GM10847 (cell line): Measurements from ENCODE around the gene OR1D5.
"Not testable (repeated sequence)": the region's sequence is repeated elsewhere in the genome, so short reads cannot be mapped to it uniquely, and the experiment has no call there.

ENCODE experiments used
- POLR2A ChIP-seq: IDR thresholded peaks from 2 replicates; pipeline ENCODE4 v1.6.1; 2011; ENCODE audit not compliant: insufficient read length; ENCODE audit errors: extremely low read depth

OR1D5 gene

GRCh38 chr17:3063507-3063906 lies at the start of gene OR1D5:
OR1D5 (minus strand) TSS chr17:3063607; CDS start chr17:3063607, 0 bp downstream.
- TF ChIP-seq POLR2A = not testable (repeated sequence)

GRCh38 chr17:3104322-3104721 lies 40.9 kb upstream of the OR1D5 start, which contains the start of gene OR1D2:
OR1D2 (minus strand) TSS chr17:3104422; CDS start chr17:3092996, 11,426 bp downstream.
- TF ChIP-seq POLR2A = no peak

DNA sequence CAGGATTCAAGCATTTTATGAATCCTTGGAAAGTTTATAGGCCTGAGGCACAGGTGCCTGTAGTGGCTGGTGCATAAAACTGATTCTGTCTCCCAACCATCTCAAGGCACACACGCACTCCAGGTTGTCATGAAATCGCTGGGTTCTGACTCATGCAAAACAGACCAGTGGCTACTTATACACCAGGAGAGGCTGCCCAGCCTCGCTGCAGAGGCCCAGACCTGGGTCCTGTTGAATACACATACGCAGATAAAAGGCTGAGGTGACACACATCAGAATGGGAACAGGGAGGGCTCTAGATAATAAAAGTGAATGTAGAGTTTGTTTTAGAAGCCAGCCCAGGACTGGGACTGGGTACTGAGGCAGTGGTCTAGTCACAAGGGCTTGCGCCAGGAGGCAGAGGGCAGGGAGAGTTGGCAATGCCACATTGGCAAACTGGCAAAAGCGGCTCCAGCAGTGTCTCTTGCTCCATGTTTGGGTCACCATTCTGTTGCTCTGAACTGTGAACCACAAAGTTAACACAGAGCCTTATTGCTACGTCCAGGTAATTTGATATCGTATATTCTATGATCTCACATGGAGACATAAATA lies 13.6 kb downstream of the OR1D5 start:
- TF ChIP-seq POLR2A = no peak

- TF ChIP-seq POLR2A = no peak
Measured at GRCh38 chr17:3048727-3049471, 14.5 kb downstream of the OR1D5 start.

DNA sequence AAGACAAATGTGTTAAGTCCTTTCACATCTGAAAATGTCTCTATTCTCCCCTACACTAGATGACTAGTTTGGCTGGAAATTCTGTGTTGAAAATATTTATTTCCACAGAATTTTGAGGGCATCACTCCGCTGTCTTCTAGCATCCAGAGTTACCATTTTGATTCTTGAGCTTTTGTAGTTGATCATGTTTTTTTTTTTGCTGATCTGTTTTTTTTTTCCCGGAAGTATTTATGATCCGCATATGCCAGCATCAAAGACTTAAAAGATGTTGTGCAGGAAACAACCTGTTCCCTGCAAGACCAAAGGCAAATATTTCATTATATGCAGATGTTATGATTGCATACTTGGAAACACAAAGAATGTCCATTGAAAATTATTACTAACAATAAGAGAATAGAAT lies 16.7 kb downstream of the OR1D5 start:
- TF ChIP-seq POLR2A = no peak

DNA sequence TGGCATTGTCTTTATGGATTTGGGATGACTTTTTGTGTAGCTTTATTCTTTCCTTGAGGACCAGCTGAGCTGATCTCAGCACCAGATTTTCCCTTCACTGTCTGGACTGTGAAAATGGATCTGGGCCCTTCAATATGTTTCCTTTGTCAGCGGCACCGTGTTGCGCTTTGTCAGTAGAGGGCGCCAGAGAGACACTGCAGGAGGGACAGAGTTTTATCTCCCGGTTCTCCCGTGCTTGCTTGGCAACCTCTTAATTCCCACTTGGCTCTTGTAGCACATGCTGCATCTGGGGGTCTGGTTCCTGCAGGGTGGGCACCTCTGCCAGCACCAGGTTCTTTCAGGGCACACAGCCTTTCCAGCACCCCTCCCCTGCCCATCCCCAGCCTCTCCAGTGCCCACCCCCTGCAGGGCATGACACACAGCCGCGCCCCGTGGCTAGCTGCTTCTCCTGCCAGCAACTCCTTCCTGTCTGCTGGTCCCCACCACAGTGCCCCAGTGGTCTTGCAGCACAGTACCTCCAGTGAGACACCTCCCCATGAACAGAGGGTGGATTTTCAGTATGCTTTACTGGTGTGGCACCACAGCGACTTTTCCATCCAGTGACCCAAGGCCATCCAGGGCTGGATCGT lies 19.6 kb downstream of the OR1D5 start:
- TF ChIP-seq POLR2A = no peak

- no peak for TF ChIP-seq POLR2A
Measured at GRCh38 chr17:3040882-3041281, 22.5 kb downstream of the OR1D5 start.

DNA sequence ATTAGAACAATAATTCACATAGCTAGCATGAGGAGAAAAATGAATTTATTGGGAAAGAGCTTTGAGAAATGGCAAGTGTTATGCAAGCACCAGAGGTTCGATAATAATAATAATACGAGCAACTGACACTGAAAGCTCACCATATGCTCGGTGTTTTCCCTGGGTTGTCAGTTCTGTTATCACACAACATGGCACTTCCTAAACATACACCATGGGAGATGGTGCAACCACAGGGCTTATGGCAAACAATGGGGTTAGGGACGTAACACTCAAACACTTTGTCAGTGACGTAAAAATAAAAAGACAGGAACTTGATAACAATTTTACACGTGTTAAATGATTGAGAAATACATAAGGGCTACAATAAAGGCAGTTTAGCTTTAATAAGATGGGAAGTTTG lies 23.7 kb downstream of the OR1D5 start:
- no peak for TF ChIP-seq POLR2A

DNA sequence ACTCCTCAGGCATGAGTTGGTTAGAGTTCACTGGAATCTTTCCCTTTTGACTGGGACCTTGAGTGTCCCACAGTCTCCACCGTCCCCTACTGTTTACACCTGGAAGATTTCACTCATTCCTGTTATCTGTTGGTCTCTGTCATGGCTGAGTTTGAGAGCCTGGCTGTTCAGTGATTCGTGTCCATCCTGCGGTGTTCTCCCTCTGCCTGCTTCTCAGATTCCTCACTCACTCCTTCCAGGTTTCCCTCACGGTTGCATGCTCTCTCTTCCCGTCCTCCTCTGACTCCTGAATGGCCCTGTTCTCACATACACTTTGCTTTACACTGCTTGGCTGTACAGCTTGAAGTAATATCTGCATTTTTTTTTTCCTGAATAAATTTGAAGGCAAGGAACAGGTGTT lies 24.5 kb downstream of the OR1D5 start:
- no peak for TF ChIP-seq POLR2A

DNA sequence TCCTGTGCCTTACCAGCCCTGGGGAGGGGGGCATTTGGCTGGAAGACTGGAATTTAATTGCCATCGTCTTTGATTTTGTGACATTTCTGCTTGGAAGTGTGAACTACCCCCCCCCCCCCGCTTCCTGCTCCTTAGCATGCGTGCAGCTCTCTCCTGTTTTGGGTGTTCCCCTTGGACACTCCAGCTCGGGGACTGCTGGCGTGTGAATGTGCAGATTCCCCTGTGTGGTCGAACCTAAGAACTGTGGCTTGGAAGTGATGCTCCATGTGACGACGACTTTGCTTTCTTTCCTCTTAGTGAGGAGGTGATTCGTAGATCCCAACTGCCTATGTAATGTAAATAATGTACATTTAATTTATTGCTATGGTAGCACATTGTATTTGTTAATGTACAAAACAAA lies 26.1 kb downstream of the OR1D5 start:
- TF ChIP-seq POLR2A = no peak

DNA sequence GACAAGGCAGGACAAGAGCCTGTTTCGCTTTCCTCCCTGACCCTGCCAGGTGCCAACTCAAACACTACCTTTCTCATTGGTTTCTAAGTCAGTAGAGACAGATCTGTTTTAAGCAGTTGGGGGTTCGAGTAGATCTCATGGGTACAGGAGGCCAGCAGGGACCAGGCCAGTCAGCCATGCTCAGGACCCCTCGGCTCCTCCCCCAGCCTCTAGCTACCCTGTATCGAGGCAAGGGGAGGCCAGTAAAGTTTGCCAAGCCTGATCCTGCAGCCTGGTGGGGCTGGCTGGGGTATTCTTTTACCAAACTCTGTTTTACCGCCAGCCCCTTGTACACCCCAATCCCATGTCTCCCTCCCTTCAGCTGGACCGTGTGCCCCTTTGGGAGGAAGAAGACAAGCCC lies 26.6 kb downstream of the OR1D5 start:
- no peak for TF ChIP-seq POLR2A

DNA sequence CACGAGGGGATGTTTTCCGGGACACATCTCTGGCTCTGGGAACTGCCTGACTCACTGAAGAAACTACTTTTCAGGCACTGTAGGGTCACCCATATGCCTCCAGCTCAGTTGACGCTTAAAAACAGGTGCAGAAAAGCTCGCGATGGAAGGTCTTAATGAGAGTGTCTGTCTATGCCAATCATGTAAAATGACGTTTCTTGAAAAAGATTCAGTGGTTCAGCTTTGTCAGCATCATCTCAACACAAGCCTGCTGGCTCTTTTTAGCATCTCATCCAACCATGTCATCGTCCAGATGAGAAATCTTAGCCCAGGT lies 27.5 kb downstream of the OR1D5 start:
- no peak for TF ChIP-seq POLR2A

GRCh38 chr17:3035256-3035967 lies 28.0 kb downstream of the OR1D5 start:
- TF ChIP-seq POLR2A = no peak

DNA sequence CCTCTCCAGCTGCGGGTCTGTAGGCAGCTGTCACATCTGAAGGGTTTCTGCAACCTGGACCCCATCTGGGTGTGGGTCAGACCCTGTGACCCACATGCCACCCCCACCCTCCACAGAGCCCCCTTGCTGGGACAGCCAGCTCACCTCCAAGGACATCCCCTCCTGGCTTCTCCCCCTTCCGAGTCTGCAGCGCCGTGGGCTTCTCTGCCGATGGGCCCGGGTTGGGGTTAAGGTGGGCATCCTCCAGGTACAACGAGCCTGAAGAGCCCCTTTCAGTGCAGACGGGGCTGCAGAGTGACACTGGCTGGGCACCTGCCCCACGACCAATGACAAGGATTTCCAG lies 28.9 kb downstream of the OR1D5 start:
- TF ChIP-seq POLR2A = no peak

GRCh38 chr17:3033741-3034577 lies 29.4 kb downstream of the OR1D5 start:
- no peak for TF ChIP-seq POLR2A
